ENCODE data around the gene PRRC2A.

GRCh38 chr6:31677955-31678354 lies 57.4 kb downstream of the PRRC2A start:
- TF ChIP-seq POLR2AphosphoS5 (IDR thresholded peaks at IDR 0.05; ENCODE audit: low read depth, low read length), result no peak
- TF ChIP-seq, protein P1, sequence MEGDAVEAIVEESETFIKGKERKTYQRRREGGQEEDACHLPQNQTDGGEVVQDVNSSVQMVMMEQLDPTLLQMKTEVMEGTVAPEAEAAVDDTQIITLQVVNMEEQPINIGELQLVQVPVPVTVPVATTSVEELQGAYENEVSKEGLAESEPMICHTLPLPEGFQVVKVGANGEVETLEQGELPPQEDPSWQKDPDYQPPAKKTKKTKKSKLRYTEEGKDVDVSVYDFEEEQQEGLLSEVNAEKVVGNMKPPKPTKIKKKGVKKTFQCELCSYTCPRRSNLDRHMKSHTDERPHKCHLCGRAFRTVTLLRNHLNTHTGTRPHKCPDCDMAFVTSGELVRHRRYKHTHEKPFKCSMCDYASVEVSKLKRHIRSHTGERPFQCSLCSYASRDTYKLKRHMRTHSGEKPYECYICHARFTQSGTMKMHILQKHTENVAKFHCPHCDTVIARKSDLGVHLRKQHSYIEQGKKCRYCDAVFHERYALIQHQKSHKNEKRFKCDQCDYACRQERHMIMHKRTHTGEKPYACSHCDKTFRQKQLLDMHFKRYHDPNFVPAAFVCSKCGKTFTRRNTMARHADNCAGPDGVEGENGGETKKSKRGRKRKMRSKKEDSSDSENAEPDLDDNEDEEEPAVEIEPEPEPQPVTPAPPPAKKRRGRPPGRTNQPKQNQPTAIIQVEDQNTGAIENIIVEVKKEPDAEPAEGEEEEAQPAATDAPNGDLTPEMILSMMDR (IDR thresholded peaks at IDR 0.05), result no peak

All from Panc1 (cell line).